Endothelial cell of umbilical vein (primary cell): ENCODE data around the gene BRF1. TPM values are rescaled to one million over a fixed set of nuclear protein-coding genes. Genes with fewer than 3 reads are reported as not detected.

ENCODE experiments used
- BruUV-seq: library from RNA; stranded (reverse); fragments of 400-500 nt; replicated peaks from 2 replicates; lab custom pipeline; 2021; lab: Mats Ljungman, UMichigan
- CTCF ChIA-PET: fragments of 300-600, 350-600 bp; sonication (Branson Sonifier 250); formaldehyde crosslinking; loops from one replicate; lab custom pipeline; 2021; ENCODE audit warnings: antibody characterized with exemption, inconsistent platforms; lab: Charles Lee
- POLR2A ChIA-PET: fragments of 300-600, 350-600 bp; sonication (Branson Sonifier 250); formaldehyde crosslinking; loops from one replicate; lab custom pipeline; 2021; ENCODE audit warnings: antibody characterized with exemption, inconsistent platforms; lab: Charles Lee
- DNase-seq: peaks from one replicate; pipeline ENCODE4 v3.0.0-alpha.2; 2011; ENCODE audit warnings: low read depth, low spot score
- FAIRE-seq: peaks from 2 replicates; lab custom pipeline; 2011; peaks lifted over from hg19 to GRCh38; lab: Jason Lieb, UNC
- H2AFZ ChIP-seq: 2 replicates; pipeline ENCODE4 v1.6.0; 2012; ENCODE audit warnings: low read depth, low read length, control low read depth, inconsistent platforms
- H3K27ac ChIP-seq: 2 replicates; pipeline ENCODE4 v1.5.1; 2011; ENCODE audit warnings: low read depth, mild to moderate bottlenecking, control low read depth, low read length, moderate library complexity; ENCODE audit not compliant: insufficient read depth
- H3K27me3 ChIP-seq, 2 experiments: 2 replicates each; pipeline versions ENCODE4 v1.6.0 to v1.6.1; 2011; ENCODE audit warnings: low read length in 2 of 2, mixed read lengths in 1 of 2; ENCODE audit not compliant: control insufficient read depth in 2 of 2, insufficient read depth in 2 of 2
- H3K36me3 ChIP-seq, 2 experiments: 2 replicates in 1 of 2; 3 replicates in 1 of 2; pipeline ENCODE4 v1.5.1; 2011; ENCODE audit warnings: low read length in 2 of 2, mild to moderate bottlenecking in 1 of 2, moderate library complexity in 1 of 2; ENCODE audit not compliant: control insufficient read depth in 2 of 2, insufficient read depth in 2 of 2; ENCODE audit errors: extremely low read depth in 1 of 2
- H3K4me1 ChIP-seq: 3 replicates; pipeline ENCODE4 v1.5.1; 2011; ENCODE audit warnings: mild to moderate bottlenecking, low read length; ENCODE audit not compliant: control insufficient read depth, insufficient read depth; ENCODE audit errors: extremely low read depth
- H3K4me2 ChIP-seq: 2 replicates; pipeline ENCODE4 v1.6.1; 2011; ENCODE audit warnings: low read length, control low read depth, mixed read lengths; ENCODE audit not compliant: insufficient read depth
- H3K4me3 ChIP-seq, 3 experiments: fragments of 200-600 bp in 1 of 3; sonication (generic), shearing (Covaris generic) in 1 of 3; replicated peaks in 1 of 3; 2 replicates each; pipeline ENCODE4 v1.5.1; 2011 to 2016; ENCODE audit warnings: control low read depth in 3 of 3, low read length in 3 of 3, mild to moderate bottlenecking in 2 of 3, inconsistent platforms in 1 of 3, low read depth in 1 of 3, moderate library complexity in 1 of 3; ENCODE audit not compliant: insufficient read depth in 1 of 3
- H3K79me2 ChIP-seq: 2 replicates; pipeline ENCODE4 v1.6.0; 2012; ENCODE audit warnings: low read length, inconsistent platforms; ENCODE audit not compliant: control insufficient read depth, insufficient read depth
- H3K9ac ChIP-seq: replicated peaks from 2 replicates; pipeline ENCODE3; 2011; ENCODE audit warnings: low read length, control low read depth; ENCODE audit not compliant: insufficient read depth; ENCODE audit errors: extremely low read depth
- H3K9me1 ChIP-seq: replicated peaks from 3 replicates; pipeline ENCODE4 v1.6.0; 2011; ENCODE audit warnings: mild to moderate bottlenecking, low read length; ENCODE audit not compliant: control insufficient read depth, insufficient read depth; ENCODE audit errors: extremely low read depth
- H3K9me3 ChIP-seq: replicated peaks from 2 replicates; pipeline ENCODE4 v1.5.1; 2012; ENCODE audit warnings: low read length, inconsistent platforms; ENCODE audit not compliant: control insufficient read depth, insufficient read depth
- H4K20me1 ChIP-seq: replicated peaks from 2 replicates; pipeline ENCODE3; 2011; ENCODE audit warnings: mild to moderate bottlenecking, low read length; ENCODE audit not compliant: control insufficient read depth, insufficient read depth; ENCODE audit errors: extremely low read depth
- CTCF ChIP-seq, 2 donors: IDR thresholded peaks; 1 replicate in 1 of 2; 2 replicates in 1 of 2; pipeline ENCODE4 v1.5.1; 2011; ENCODE audit warnings: low read length in 2 of 2, mild to moderate bottlenecking in 2 of 2, moderate library complexity in 2 of 2, control low read depth in 1 of 2, inconsistent platforms in 1 of 2, low read depth in 1 of 2; ENCODE audit not compliant: insufficient read depth in 1 of 2; ENCODE audit errors: extremely low read depth in 1 of 2
- EZH2 ChIP-seq: IDR thresholded peaks from 2 replicates; pipeline ENCODE4 v1.6.1; 2012; ENCODE audit warnings: borderline replicate concordance, low read depth, mild to moderate bottlenecking, moderate library complexity, low read length, inconsistent platforms; ENCODE audit not compliant: severe bottlenecking
- FOS ChIP-seq: IDR thresholded peaks from 2 replicates; pipeline ENCODE4 v1.6.1; 2011; ENCODE audit warnings: mild to moderate bottlenecking, low read length, moderate library complexity, borderline replicate concordance; ENCODE audit not compliant: insufficient read depth
- GATA2 ChIP-seq: IDR thresholded peaks from 2 replicates; pipeline ENCODE4 v1.7.0; 2011; ENCODE audit warnings: low read depth, mild to moderate bottlenecking, moderate library complexity, mixed read lengths, low read length; ENCODE audit not compliant: insufficient read length, insufficient read depth
- JUN ChIP-seq: IDR thresholded peaks from 2 replicates; pipeline ENCODE4 v1.6.1; 2011; ENCODE audit warnings: borderline replicate concordance, low read depth; ENCODE audit not compliant: insufficient read length, insufficient read depth
- MAX ChIP-seq: IDR thresholded peaks from 2 replicates; pipeline ENCODE4 v1.6.1; 2011; ENCODE audit not compliant: insufficient read depth, insufficient read length
- MYC ChIP-seq: IDR thresholded peaks from one replicate; pipeline ENCODE4 v1.6.1; 2011; ENCODE audit warnings: mild to moderate bottlenecking, low read depth, low read length
- POLR2A ChIP-seq: IDR thresholded peaks from 2 replicates; pipeline ENCODE4 v1.6.1; 2012; ENCODE audit warnings: low read depth, mild to moderate bottlenecking, control low read depth, low read length
- POLR2AphosphoS5 ChIP-seq: IDR thresholded peaks from 2 replicates; pipeline ENCODE4 v1.6.1; 2012; ENCODE audit warnings: low read depth, mild to moderate bottlenecking, control low read depth, low read length, moderate library complexity; ENCODE audit not compliant: insufficient read depth
- dilution Hi-C: fragments of 300-500 bp; cut with MboI; formaldehyde crosslinking; loops from one replicate; pipeline ENCODE4 v1.15.0; 2019; ENCODE audit warnings: low sequenced_read_pairs; ENCODE audit not compliant: extremely low pct_ligation_motif_present
- intact Hi-C: fragments of 100-400 bp; cut with micrococcal nuclease; formaldehyde crosslinking; loops from one replicate; pipeline ENCODE4 v1.10.0; 2022
- polyA plus RNA-seq, 4 experiments: library from polyadenylated mRNA; depleted of rRNA in 3 of 4; stranded (reverse) in 3 of 4; unstranded in 1 of 4; fragments of >200 nt; gene quantifications; 2 replicates each; pipeline versions ENCODE4 v1.2.1 to v1.2.3, GENCODE V29; 2011 to 2012; ENCODE audit warnings: missing spikeins in 1 of 4
- total RNA-seq: library from RNA; stranded (reverse); gene quantifications from 2 replicates; pipeline ENCODE4 v1.2.3, GENCODE V29; 2021

Gene BRF1
- total and polyA plus RNA-seq, 2 donors (not counting 3 experiments of a cell fraction or from before 2014, with no cell fraction given) = 19.0 to 47.2 TPM

- DNase-seq (no peak), FAIRE-seq (no peak)
- Histone ChIP-seq H3K4me3 (no peak overlapping the region), H2AFZ (no peak overlapping the region), H3K9me1 (no peaks in the 10 kb centered on the region), H3K4me1 (peaks cover 57% of the 10 kb centered on the region), H3K27ac (no peak overlapping the region), H3K9ac (no peak overlapping the region), H3K79me2 (peaks cover 3% of the 10 kb centered on the region), H3K4me2 (no peak overlapping the region), H3K27me3 (no peaks in the 10 kb centered on the region), H3K9me3 (no peaks in the 10 kb centered on the region), H4K20me1 (no peaks in the 10 kb centered on the region), H3K36me3 (no peaks in the 10 kb centered on the region)
- CTCF ChIA-PET = interaction anchor here (0.7 to 6.4 kb wide), 4 partner anchors 12 to 308 kb away, joined by 3 to 94 read pairs (median 4); no protein-coding TSS in a partner anchor
- no peak for TF ChIP-seq EZH2
- TF ChIP-seq POLR2A = no peak
- TF ChIP-seq MYC = no peak
- TF ChIP-seq GATA2 = no peak
- TF ChIP-seq CTCF (IDR thresholded peaks at IDR 0.05; ENCODE audit: extremely low read depth in 1 of 2, insufficient read depth in 1 of 2, low read depth in 1 of 2, low read length in 2 of 2) = no peak
- TF ChIP-seq FOS = no peak
- no peak for TF ChIP-seq POLR2AphosphoS5
- no peak for TF ChIP-seq JUN
- TF ChIP-seq MAX = no peak
- POLR2A ChIA-PET = no interaction called here
- no TSS peak for BruUV-seq
- dilution Hi-C loops (no loop called here), intact Hi-C loops (no loop called here)
Observed at GRCh38 chr14:105172476-105172875, 128.3 kb downstream of the BRF1 start.
